Esophagus mucosa (tissue), 1 donor: ENCODE data around the gene LARGE1. TPM values are rescaled to one million over a fixed set of nuclear protein-coding genes. Genes with fewer than 3 reads are reported as not detected.

ENCODE experiments used
- ATAC-seq: fragments of 200-7000 bp; cut with Tn5 transposase; one replicate; pipeline ENCODE4 v1.9.1; 2020
- total RNA-seq: library from RNA; stranded (reverse); gene quantifications from one replicate; pipeline ENCODE4 v1.2.4, GENCODE V29; 2023
- donor health status: DM: yes; HTN: yes; CAD: no.

LARGE1 gene
- total RNA-seq, 1 donor from 2014 or later, result 6.2 TPM

DNA sequence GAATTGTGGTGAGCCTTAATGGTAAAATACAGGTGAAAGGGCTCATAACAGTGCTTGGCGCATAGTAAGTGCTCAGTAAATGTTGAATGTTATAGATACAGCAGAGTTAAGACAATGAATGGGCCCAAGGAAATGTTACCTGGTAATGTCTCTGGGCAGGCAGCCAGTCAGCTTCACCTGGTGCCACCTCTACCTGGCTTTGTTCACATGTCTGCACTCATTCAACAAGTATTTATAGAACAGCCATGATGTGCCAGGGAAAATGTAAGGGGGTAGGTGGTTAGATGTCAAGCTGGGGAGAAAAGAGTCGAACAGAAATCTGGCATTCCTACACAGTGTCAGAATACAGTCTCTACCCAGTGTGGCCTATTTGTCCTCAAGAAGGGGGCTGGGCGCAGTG lies 623.3 kb downstream of the LARGE1 start:
- no peak for ATAC-seq

GRCh38 chr22:33288078-33288477 lies 632.2 kb downstream of the LARGE1 start:
- ATAC-seq, result no peak

DNA sequence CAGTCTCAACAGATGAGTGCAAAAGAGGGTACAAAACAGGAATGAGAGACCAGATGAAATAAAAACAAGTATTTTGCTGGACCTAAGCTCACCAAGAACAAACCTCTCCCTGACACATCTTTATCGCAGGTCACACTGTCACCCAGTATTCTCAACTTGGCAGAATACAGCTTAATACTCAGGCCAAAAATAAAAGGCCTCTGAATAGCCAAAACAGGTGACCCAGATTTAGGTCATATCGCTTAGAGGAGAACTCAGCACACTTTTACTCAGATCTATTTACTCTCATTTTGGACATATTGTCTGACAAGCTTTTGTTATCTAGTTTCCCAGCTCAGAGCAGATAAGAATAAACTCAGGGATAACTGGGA lies 645.2 kb downstream of the LARGE1 start:
- no peak for ATAC-seq

DNA sequence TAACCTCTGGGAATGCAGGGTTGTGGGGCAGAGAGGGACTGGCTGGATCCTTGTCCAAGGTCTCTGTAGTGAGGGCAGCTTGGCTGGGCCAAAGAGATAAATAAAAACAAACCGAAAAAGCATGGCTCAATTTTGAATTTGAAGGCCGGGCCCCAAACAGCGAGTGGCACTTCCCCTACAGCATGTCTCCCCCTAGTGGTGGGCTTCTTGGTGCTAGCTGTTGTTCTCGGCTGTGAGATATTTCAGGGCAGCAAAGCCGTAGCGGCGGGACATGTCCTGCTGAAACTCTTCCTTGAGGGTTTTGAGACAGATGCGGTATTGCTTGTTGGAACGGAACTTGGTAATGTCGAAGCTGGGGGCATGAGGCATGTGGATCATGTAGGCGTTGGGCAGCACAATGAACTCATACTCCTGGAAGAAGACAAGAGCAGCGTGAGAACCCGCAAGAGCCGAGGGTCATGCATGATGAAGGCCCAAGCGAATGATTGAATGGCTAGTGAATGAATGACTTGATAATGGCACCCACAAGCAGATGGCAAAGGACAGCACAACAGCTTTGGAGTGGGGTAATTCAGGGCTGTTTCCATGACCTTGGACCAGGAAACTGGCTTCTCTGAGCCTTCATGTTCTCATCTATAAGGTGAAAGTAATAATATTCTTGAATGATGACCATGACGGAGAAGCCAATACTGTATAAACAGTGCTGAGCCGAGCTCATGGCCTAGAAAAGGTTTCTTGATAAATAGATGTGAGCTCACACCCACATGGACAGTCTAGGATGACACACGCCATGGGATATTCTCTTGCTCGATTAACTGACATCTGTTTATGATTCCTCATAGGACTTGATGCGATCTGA lies 645.8 kb downstream of the LARGE1 start:
- no peak for ATAC-seq

DNA sequence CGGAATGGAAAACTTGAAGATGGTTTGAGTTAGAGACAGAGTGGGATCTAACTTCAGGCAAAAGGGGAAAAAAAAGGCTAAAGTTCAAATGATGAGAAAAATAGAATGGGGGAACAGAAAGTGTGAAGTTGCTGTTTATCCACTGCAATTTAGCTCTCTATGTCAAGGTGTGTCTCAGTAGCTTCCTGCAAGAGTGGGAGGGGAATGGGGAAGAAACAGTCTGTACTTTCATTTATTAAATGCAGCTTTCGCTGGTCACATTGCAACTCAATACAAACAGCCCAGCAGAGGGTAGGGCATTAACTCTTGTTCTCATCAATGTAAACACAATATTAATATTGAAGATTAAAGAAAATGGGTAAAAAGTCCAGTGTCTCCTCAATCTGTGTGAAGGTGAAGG lies 647.4 kb downstream of the LARGE1 start:
- no peak for ATAC-seq

- no peak for ATAC-seq
Observed at GRCh38 chr22:33272180-33272579, 648.1 kb downstream of the LARGE1 start.

- peak; percentile 42 for ATAC-seq
Observed at GRCh38 chr22:33271390-33272161, 648.7 kb downstream of the LARGE1 start.

GRCh38 chr22:33270596-33270995 lies 649.7 kb downstream of the LARGE1 start:
- no peak for ATAC-seq

DNA sequence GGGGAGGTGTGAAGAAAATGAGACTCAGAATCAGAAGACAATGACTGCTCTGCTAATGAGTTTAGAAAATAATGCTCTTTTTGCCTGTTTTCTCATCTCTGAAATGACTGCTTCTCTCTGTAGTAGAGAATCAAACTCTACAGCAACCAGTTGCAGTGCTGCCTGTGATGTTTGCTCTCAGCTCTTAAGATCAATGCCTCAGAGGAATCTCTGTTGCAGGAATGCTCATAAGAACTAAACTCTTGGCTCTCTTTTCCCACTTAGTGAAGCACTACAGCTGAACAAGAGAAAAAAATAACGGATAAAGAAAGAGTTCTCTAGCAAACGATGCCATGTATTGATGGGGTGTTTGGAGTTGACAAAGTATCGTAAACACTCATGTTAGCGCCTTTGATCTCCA lies 658.6 kb downstream of the LARGE1 start:
- ATAC-seq, result no peak

DNA sequence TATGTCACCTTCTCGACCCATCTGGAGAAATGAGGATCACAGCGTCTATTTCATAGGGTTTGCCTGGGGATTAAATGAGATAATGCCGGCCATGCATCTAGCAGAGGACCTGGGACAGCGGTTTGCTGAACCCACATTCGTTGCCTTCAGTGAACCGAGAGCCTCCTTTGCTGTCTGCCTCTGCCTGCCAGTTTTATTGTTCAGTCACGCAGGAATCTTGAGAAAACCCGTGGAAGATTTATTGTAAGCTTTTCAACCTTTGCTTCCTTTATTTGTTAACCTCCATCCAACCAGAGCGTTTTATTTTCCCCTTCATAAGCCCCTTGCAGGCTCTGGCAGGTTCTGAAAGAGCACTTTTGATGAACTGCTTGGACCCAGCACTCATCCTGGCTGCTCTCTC lies 659.8 kb downstream of the LARGE1 start:
- no peak for ATAC-seq

DNA sequence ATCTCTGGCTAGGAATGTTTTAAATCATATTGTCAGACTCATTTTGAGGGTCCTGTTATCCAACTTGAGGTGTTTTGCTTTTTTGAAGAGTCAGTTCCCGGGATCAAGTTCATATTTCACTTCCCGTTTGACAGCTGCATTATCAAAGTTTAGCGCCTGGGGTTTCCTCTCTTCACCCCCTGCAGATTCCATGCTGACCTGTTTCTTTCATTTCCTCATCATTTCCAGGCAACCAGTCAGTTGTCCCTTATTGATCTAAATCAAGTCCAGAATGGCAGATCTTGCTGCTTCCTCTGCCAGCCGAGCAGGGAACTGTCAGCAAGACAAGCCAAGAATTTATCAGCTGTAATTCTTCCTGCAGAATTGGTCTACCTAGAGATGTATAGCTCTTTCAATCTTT lies 664.5 kb downstream of the LARGE1 start:
- no peak for ATAC-seq

DNA sequence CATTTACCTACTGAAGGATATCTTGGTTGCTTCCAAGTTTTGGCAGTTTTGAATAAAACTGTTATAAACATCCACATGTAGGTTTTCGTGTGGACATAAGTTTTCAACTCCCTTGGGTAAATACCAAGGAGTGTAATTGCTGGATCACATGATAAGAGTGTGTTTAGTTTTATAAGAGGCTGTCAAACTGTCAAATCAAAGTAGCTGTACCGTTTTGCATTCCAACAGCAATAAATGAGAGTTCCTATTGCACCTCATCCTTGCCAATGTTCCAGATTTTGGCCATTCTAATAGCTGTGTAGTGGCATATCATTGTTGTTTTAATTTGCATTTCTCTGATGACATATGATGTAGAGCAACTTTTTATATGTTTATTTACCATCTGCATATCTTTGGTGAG lies 671.3 kb downstream of the LARGE1 start:
- ATAC-seq, result no peak

DNA sequence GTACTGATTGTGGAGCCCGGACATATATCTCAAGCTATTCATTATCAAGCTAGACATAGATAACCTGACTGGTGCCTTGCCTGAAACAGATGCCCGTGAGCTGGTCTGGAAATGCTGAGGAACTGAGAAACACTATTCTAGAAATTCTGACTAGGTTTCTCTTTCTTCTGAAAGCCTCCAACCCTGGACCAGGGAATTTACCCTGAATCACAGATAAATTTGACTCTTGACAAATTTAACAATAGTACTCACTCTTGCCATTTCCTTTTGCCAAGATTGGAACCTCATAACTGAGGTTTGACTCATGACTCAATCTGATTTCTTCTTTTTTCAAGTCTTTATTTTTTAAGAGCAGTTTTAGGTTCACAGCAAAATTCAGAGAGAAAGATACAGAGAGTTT lies 672.5 kb downstream of the LARGE1 start:
- ATAC-seq, result no peak

GRCh38 chr22:33242078-33242477 lies 678.2 kb downstream of the LARGE1 start:
- no peak for ATAC-seq

- no peak for ATAC-seq
Observed at GRCh38 chr22:33240888-33241475, 679.3 kb downstream of the LARGE1 start.

GRCh38 chr22:33232071-33232470 lies 688.2 kb downstream of the LARGE1 start:
- ATAC-seq, result no peak

DNA sequence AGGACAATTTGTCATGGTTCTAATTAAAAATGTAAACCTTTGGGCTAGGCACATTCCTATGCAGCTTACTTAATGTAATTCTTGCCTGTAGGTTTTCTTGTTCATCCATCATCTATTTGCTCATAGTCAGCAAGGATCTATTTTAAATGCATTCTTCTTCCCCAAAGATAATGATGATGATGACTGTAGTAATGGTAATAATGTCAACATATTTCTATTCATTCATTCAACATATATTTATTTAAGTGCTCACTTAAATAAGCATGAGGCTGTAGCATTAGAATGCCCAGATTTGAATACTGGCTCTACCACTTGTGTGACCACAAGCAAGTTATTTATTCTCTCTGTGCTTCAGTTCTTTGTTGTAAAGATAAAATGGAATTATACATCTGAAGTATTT lies 692.5 kb downstream of the LARGE1 start:
- no peak for ATAC-seq

- ATAC-seq, result no peak
Observed at GRCh38 chr22:33224841-33225240, 695.4 kb downstream of the LARGE1 start.
